ENCODE results near the gene PRKAG2. TPM values are rescaled to one million over a fixed set of nuclear protein-coding genes. Genes with fewer than 3 reads are reported as not detected.

The PRKAG2 gene
- total and polyA plus RNA-seq, 2 of the 13 experiments (the other 11 are each of a cell fraction or from before 2014, with no cell fraction given), result 0.90 to 1.3 TPM

DNA sequence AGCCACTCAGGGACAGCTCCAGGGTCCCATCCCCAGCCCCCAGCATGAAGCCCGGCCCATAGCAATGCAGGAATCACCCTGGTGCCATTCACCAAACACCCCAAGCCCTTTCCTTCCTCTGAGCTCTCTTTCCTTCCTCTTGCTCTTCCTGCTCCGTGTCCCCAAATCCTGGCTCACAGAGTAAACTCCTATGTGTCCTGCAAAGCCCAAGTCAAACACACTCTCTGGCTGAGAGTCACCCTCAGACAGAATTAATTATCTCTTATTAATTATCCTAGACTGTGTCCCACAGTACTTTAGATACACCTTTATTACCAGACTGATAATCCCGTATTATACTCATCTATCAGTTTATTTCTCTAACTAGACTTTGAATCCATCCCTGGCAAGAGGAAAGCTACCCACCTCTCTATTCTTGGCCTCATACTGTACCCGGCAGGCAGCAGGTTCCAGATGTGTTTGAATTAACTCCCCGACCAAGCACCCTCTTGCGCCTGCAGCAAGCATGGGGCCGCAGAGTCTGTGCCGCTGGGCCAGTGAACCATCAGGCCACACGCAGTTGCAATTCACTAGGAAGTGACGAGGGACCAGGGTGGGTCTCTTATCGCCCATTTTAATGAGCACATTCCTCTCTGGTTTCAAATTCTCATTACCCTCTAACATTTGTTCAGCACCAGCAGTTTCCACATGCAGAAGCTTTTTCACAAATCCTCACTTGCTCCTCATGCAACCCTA is 86.7 kb downstream of the PRKAG2 start (continued):
- TF ChIP-seq, protein P1, sequence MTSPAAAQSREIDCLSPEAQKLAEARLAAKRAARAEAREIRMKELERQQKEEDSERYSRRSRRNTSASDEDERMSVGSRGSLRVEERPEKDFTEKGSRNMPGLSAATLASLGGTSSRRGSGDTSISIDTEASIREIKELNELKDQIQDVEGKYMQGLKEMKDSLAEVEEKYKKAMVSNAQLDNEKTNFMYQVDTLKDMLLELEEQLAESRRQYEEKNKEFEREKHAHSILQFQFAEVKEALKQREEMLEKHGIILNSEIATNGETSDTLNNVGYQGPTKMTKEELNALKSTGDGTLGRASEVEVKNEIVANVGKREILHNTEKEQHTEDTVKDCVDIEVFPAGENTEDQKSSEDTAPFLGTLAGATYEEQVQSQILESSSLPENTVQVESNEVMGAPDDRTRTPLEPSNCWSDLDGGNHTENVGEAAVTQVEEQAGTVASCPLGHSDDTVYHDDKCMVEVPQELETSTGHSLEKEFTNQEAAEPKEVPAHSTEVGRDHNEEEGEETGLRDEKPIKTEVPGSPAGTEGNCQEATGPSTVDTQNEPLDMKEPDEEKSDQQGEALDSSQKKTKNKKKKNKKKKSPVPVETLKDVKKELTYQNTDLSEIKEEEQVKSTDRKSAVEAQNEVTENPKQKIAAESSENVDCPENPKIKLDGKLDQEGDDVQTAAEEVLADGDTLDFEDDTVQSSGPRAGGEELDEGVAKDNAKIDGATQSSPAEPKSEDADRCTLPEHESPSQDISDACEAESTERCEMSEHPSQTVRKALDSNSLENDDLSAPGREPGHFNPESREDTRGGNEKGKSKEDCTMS (CRISPR knock-in tag; conservative IDR thresholded peaks at IDR 0.05), result no peak
- TF ChIP-seq IKZF4 (CRISPR knock-in tag; IDR thresholded peaks at IDR 0.05; ENCODE audit: borderline replicate concordance, low read depth, not compliant biosample characterization) (no peak), ZNF510 (CRISPR knock-in tag; IDR thresholded peaks at IDR 0.05; ENCODE audit: low read depth) (no peak), NKX3-1 (CRISPR knock-in tag; IDR thresholded peaks at IDR 0.05) (no peak), RFXANK (CRISPR knock-in tag; IDR thresholded peaks at IDR 0.05) (no peak), KLF11 (CRISPR knock-in tag; IDR thresholded peaks at IDR 0.05) (no peak), NFKBIZ (CRISPR knock-in tag; IDR thresholded peaks at IDR 0.05) (no peak), ZNF225 (CRISPR knock-in tag; IDR thresholded peaks at IDR 0.05) (no peak), ZNF605 (CRISPR knock-in tag; IDR thresholded peaks at IDR 0.05) (no peak), ZNF660 (CRISPR knock-in tag; IDR thresholded peaks at IDR 0.05; ENCODE audit: borderline replicate concordance, low read depth) (no peak)

DNA sequence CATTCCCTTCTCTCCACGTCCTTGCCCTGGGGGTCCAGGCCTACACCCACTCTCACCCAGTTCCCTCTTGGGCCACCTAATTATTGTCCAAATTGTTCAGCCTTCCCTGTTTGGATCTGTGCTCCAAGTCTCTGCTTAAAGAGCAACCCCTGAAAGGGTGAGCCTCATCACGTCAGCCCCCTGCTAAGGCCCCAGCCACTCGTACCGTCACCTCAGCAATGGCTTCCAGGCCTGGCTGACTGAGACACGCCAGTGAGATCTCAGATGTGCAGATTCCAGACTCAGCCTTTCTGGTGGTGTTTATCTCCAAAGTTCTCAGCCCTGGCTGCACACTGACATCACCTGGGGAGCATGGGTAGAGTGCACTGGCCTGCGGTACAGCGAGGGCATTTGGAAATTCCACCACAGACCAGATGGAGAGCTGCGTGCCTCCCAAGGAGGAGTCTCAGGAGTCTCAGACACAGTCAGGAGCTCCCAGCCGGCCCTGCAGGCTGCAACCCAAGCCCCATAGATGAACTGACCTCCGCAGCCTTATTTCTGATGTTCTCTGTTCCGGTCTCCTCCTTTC is 87.5 kb downstream of the PRKAG2 start:
- no peak for DNase-seq (ENCODE audit: low spot score)
- H3K4me3 ChIP-seq (replicated peaks in 1 of 3; ENCODE audit: insufficient read depth in 1 of 3, low read depth in 2 of 3, low read length in 3 of 3), result no peak overlapping the region
- WGBS (ENCODE audit: low lambda C conversion rate), result 24% methylated on average over 8 of the region's 11 CpGs
- no peak overlapping the region for H3K27ac ChIP-seq (ENCODE audit: extremely low read length, insufficient read depth, low read length)
- BruUV-seq (replicated peaks), result no TSS peak
- H2AFZ ChIP-seq (ENCODE audit: low read length), result no peak overlapping the region
- no peak for TF ChIP-seq RAD51 (IDR thresholded peaks at IDR 0.05; ENCODE audit: borderline replicate concordance)
- TF ChIP-seq, protein P2, sequence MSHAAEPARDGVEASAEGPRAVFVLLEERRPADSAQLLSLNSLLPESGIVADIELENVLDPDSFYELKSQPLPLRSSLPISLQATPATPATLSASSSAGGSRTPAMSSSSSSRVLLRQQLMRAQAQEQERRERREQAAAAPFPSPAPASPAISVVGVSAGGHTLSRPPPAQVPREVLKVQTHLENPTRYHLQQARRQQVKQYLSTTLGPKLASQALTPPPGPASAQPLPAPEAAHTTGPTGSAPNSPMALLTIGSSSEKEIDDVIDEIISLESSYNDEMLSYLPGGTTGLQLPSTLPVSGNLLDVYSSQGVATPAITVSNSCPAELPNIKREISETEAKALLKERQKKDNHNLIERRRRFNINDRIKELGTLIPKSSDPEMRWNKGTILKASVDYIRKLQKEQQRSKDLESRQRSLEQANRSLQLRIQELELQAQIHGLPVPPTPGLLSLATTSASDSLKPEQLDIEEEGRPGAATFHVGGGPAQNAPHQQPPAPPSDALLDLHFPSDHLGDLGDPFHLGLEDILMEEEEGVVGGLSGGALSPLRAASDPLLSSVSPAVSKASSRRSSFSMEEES (CRISPR knock-in tag; IDR thresholded peaks at IDR 0.05), result no peak
- no peak for TF ChIP-seq ZEB1 (IDR thresholded peaks at IDR 0.05; ENCODE audit: insufficient replicate concordance, low read depth)
- TF ChIP-seq RFXAP (CRISPR knock-in tag; IDR thresholded peaks at IDR 0.05; ENCODE audit: borderline replicate concordance), result no peak
- no peak for TF ChIP-seq SMARCE1 (IDR thresholded peaks at IDR 0.05; ENCODE audit: borderline replicate concordance)
- TF ChIP-seq, protein P3, sequence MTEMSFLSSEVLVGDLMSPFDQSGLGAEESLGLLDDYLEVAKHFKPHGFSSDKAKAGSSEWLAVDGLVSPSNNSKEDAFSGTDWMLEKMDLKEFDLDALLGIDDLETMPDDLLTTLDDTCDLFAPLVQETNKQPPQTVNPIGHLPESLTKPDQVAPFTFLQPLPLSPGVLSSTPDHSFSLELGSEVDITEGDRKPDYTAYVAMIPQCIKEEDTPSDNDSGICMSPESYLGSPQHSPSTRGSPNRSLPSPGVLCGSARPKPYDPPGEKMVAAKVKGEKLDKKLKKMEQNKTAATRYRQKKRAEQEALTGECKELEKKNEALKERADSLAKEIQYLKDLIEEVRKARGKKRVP (CRISPR knock-in tag; IDR thresholded peaks at IDR 0.05), result no peak
- TF ChIP-seq ARNTL (CRISPR knock-in tag; IDR thresholded peaks at IDR 0.05), result no peak
- no peak for FAIRE-seq
- H3K4me2 ChIP-seq (ENCODE audit: low read depth, low read length), result no peak overlapping the region
- ChIA-PET CTCF (ENCODE audit: low intra/inter-chr PET ratio, low total read pairs) (no interaction called here), POLR2A (no interaction called here)
- no peaks in the 10 kb centered on the region for H3K36me3 ChIP-seq (replicated peaks in 1 of 2; ENCODE audit: control insufficient read depth in 1 of 2, insufficient read depth in 2 of 2, low read length in 2 of 2)
- H4K20me1 ChIP-seq (ENCODE audit: insufficient read depth, low read length), result no peaks in the 10 kb centered on the region
- ATAC-seq, result no peak
- no peak overlapping the region for H3K9ac ChIP-seq (ENCODE audit: insufficient read depth, low read depth, low read length)
- intact Hi-C loops (cut with micrococcal nuclease; ENCODE audit: unreplicated experiment) (no loop called here), in situ Hi-C loops (cut with HindIII; ENCODE audit: extremely low pct_ligation_motif_present, low pct_unique_long_range_greater_than_20kb) (loop anchor here (10.0 kb wide), 1 partner anchor 145 kb away; no protein-coding TSS in a partner anchor)
- H3K27me3 ChIP-seq (ENCODE audit: control insufficient read depth in 1 of 2, insufficient read depth in 2 of 2, low read length in 2 of 2), result peaks cover 5 to 21% of the 10 kb centered on the region in 2 experiments; a peak in 4 of 5 replicates
- no peaks in the 10 kb centered on the region for H3K9me3 ChIP-seq (ENCODE audit: low read length)
- no peaks in the 10 kb centered on the region for H3K79me2 ChIP-seq (ENCODE audit: insufficient read depth, low read length)
- no peaks in the 10 kb centered on the region for H3K4me1 ChIP-seq (ENCODE audit: insufficient read depth, low read length)
